Stimulated activated CD8-positive, alpha-beta memory T cell treated with anti-CD3 and anti-CD28 coated beads, Interleukin-12 subunit alpha, Interleukin-12 subunit beta, amount 100 ng/mL, for 4 hours (primary cell): ENCODE measurements around the gene RNFT2.

Experiments
- DNase-seq: peaks from one replicate; pipeline ENCODE4 v3.0.0-alpha.2; 2020; ENCODE audit warnings: low read depth

The RNFT2 gene

GRCh38 chr12:116838365-116838764 is 100.2 kb downstream of the RNFT2 start:
- no peak for DNase-seq

- DNase-seq, result no peak
Measured at GRCh38 chr12:116839287-116839830, 101.2 kb downstream of the RNFT2 start.

GRCh38 chr12:116843085-116843484 is 105.0 kb downstream of the RNFT2 start:
- DNase-seq, result no peak

GRCh38 chr12:116849216-116849615 is 111.1 kb downstream of the RNFT2 start:
- no peak for DNase-seq

DNA sequence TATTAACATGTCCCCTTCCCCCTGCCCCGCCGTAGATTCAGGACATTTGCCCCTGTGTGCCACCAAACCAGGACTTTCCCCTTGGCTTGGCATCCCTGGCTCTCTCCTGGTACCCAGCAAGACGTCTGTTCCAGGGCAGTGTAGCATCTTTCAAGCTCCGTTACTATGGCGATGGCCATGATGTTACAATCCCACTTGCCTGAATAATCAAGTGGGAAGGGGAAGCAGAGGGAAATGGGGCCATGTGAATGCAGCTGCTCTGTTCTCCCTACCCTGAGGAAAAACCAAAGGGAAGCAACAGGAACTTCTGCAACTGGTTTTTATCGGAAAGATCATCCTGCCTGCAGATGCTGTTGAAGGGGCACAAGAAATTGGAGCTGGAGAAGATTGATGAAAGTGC is 114.2 kb downstream of the RNFT2 start:
- DNase-seq, result no peak

DNA sequence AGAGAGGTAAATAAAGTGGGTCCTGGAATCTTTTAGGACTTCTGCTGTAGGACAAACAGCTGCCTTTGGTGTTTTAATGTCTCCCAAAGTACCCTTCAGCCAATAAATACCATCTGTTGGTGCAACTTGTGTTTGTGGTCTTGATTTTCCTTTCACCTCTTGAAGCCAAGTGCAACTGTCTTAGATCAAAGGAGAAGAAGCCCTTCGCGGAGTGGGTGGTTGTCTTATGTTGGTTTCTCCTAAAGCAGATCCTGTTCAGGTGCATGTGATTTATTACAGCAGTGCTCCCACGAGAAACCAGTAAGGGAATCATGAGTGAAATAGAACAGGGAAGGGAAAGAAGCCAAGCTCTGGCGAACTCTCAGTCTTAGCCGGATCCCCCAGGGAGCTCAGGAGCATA is 115.4 kb downstream of the RNFT2 start:
- DNase-seq, result no peak

DNA sequence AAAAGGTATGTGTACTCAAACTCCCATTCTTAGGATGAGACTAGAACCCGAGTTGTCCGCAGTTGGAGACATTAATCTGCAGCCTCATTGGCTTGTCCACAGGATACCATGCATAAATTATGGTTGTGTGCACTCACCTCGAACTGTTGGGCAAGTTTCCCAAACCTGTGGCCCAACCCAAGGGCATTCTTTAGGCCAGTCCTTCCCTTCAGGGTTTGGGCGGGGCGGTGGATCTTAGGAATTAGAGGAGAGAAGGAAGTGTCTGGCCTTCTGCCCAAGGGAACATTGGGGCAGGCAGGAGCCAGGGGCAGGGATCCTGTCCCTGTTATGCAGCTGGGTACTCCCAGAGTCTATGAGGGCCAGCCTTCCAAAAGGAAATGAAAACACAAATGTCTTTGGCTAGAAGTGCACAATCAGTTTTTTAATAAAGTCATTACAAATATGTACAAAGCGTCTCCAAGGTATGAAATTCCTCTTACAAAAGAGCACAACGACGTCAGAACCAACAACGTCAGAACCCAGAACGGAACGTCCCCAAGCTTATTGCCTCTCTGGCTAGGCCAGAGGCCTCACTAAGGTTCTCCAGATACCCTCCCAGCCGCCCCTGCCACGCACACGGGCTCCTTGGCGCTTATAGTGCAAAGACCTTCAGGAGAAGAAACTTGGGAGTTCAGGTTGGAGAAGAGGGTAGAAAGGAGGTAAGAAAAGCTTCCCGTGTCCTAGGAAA is 117.8 kb downstream of the RNFT2 start:
- no peak for DNase-seq

DNA sequence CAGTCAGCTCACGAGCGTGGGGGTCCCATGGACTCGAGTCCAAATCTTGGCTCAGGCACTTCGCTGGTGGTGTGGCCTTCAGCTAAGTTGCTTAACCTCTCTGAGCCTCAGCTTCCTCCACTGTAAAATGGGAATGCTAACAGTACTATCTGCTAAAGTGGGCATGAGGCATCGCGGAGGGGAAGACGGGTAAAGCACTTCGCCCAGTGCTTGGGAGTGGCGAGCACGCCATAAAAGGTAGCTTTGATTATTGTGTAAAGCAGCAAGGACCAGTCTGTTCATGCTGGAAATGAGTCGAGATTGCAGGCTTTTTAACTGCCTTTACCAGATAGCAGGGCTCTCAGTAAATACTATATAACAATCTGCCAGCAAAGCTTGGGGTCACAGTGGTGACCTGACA is 118.6 kb downstream of the RNFT2 start:
- DNase-seq, result no peak

- DNase-seq, result no peak
Measured at GRCh38 chr12:116859079-116859478, 121.0 kb downstream of the RNFT2 start.

DNA sequence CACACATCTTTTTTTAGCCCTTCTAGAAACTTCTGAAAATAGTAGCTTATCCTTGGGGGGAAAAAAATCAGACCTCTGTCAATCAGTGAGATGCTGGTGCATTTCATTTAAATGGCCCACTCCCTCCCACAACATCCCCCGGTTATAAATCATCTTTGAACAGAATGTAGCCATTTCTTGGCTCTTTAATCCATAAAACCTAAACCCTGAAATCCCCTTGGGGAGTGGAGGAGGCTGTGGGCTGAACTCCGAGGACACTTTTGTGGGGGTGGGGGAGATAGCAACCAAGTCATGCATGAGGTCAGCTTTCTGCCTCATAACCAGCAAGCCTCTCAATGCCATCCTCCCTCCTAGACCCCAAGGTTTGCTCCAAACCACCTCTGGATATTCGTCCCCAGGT is 122.1 kb downstream of the RNFT2 start:
- no peak for DNase-seq

DNA sequence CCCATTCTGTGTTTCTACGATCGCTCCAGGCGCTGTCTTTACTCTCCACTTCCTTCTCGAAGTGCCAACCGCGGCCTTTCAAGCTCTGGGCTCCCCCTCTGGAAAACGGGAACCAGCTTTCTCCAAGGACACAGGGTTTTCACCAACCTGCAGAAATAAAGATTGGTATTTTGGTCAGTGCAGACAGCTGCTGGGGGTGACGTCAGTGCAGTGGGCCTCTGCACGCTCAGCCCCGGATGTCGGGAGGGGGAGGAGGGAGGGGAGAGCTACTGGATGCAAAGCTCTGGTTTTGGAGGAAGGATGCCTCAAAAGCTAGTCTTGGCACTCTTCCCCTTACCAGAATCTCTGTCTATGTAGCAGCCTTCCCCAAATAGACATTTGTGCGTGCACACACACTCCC is 123.2 kb downstream of the RNFT2 start:
- no peak for DNase-seq

DNA sequence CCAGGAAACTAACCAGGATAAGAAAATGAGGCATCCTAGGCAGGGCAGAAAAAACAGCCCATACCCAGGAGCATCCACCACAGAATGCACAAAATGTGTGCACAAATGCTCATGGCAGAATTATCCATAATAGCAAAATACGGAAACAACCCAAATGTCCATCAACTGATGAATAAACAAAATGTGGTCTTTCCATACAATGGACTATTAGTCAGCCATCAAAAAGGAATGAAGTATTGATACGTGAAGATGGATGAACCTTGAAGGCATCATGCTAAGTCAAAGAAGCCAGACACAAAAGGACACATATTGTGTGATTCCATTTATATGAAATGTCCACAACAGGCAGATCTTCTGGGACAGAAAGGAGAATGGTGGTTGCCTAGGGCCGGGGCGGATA is 124.1 kb downstream of the RNFT2 start:
- DNase-seq, result no peak

GRCh38 chr12:116863275-116863767 is 125.2 kb downstream of the RNFT2 start:
- no peak for DNase-seq

GRCh38 chr12:116864371-116865160 is 126.5 kb downstream of the RNFT2 start:
- DNase-seq, result no peak

DNA sequence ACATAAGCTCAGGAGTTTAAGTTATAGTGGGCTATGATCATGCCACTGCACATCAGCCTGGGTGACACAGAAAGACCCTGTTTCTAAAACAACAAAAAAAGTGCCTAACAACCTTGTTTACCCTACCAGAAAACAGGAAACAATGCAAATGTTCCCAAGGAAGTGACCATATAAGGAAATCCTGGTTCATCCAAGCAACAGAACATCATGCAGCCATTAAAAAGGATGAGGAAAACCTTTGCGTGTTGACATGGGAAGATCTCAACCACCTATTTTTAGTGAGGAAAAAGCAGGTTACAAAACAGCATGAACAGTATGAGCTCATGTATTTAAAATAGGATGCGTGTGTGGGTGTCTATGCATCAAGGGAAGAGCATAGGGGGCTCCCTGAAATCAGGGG is 129.4 kb downstream of the RNFT2 start:
- no peak for DNase-seq

DNA sequence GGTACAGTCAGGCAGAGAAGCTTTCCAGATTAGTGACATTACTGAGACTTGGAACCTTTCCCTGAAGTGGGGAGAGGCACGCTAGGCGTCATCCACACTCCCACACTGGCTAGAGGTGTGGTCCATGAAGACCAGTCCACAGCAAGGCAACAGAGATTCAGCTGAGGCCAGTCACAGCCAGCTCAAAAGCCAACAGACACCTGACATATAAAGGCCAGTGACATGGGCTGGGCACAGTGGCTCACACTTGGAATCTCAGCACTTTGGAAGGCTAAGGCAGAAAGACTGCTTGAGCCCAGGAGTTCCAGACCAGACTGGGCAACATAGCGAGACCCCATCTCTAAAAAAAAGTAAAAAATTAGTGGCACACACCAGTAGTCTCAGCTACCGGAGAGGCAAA is 132.2 kb downstream of the RNFT2 start:
- no peak for DNase-seq

DNA sequence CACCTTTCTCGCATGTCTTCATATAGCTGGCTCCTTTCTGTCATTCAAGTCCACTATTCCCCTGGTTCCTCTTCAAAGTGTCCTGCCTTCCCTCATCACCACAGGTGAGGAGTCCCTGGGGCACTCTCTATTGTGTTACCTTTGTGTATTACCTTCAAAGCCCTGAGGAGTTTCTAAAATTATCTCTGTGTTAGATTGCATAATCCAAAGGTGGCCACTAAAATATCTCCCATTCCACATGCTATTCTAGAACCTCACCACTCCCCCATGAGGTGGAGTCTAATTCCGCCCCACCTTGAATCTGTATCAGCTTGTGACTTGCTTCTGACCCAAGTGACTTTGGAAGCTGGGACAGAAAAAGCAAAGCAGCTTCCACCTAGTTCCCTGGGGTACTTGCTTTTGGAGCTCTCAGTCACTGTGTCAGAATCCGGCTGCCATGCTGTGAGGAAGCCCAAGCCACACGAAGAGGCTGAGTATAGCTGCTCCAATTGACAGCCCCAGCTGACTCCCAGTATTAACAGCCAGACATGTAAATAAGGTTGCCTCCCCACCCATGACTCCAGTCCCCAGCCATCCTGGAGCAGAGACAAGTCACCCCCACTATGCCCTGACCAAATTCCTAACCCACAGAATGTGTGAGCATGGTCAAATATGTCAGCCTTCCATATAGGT is 136.3 kb downstream of the RNFT2 start:
- DNase-seq, result no peak

DNA sequence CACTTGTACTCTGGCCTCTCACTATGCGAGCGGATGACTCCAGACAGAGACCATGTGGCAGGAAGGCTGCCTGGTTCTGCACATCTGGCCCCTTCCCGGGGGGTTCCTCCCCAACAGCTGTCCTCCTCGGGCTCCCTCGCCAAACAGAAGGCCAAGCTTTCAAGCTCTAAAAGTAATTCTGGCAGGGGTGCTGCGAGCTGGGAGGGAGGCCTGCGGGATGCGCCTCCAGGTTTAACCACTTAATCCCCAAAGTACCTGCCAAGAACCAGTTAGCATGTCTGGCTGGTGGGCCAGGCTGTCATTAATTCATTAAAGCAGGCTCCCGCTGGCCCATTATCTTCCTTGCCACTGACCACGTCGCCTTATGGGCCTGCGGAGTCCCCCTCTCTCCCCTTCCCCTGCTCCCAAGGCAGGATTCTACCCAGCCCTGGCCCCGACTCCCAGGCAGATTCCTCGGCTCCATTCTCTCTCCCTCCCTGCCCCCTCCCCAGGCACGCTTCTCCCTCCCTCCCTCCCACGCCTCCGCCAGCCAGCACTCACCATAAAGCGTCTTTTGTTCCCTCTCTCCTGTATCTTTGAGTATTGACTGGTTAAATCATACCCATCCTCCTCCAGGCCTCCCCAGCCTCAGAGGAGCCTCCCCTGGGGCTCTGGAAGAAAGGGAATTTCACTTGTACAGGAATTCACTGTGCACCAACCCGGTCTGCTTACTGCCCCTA is 138.2 kb downstream of the RNFT2 start:
- no peak for DNase-seq

GRCh38 chr12:116878567-116879508 is 140.7 kb downstream of the RNFT2 start:
- DNase-seq, result no peak

DNA sequence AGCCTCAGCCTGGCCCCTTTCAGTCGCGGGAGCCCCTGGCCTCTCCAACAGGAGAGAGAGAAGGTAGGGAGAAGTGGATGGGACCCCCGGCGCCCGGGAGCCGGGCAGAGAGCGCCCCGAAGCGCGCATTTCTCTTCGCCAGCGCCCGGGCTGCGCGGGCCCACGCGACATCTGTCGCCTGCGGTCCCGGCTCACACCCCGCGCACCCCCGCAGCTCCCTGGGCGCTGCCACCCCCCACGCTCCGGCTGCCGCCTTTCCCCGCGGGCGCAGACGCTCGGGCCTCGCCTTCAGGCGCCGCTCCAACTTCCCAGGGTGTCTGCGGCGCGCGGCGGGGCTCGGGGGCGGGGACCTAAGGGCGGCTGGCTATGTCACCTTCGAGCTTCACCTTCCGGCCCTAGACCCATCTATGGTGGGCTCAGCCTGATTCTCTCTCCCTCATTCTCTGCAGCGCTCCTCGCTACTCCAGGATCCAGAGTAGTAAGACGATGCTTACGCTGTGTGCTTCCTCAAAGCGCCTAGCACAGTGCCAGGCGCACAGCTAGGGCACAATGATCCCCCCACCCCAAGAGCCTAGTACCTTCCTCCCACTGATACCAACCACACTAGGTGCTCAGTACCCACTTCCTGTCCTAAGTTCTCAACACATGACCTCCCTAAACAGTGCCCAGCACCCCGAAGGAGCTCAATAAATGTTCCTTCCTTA is 141.5 kb downstream of the RNFT2 start:
- no peak for DNase-seq
